Adrenal gland (tissue), 12 donors: Measurements from ENCODE around the gene KCNMA1. TPM values are rescaled to one million over a fixed set of nuclear protein-coding genes. Genes with fewer than 3 reads are reported as not detected.

ENCODE experiments used
- DNase-seq, 7 donors: peaks; one replicate each; pipeline ENCODE4 v3.0.0-alpha.2; 2019 to 2020
- H3K27ac ChIP-seq, 5 donors: fragments of 200-600 bp; sonication (generic) in 4 of 5; 1 replicate in 3 of 5; 2 replicates in 2 of 5; pipeline versions ENCODE4 v1.5.1 to v1.8.0; 2016 to 2020; ENCODE audit warnings: mild to moderate bottlenecking in 1 of 5
- H3K27me3 ChIP-seq: fragments of 200-600 bp; 2 replicates; pipeline ENCODE4 v1.8.0; 2021
- H3K36me3 ChIP-seq, 2 donors: fragments of 200-600 bp; replicated peaks in 1 of 2; 1 replicate in 1 of 2; 2 replicates in 1 of 2; pipeline versions ENCODE4 v1.5.1 to v1.8.0; 2018 to 2022
- H3K4me1 ChIP-seq, 2 donors: fragments of 200-600 bp; replicated peaks in 1 of 2; 1 replicate in 1 of 2; 2 replicates in 1 of 2; pipeline versions ENCODE4 v1.5.1 to v1.8.0; 2018 to 2021
- H3K4me3 ChIP-seq, 4 donors: fragments of 200-600 bp; sonication (generic) in 3 of 4; one replicate each; pipeline ENCODE4 v1.5.1; 2016 to 2018
- H3K9me3 ChIP-seq, 3 donors: fragments of 200-600 bp; sonication (generic) in 1 of 3; replicated peaks in 1 of 3; 1 replicate in 2 of 3; 2 replicates in 1 of 3; pipeline versions ENCODE4 v1.5.1 to v1.8.0; 2016 to 2021
- POLR2A ChIP-seq, 2 donors: fragments of 450-650 bp; IDR thresholded peaks; one replicate each; pipeline ENCODE4 v1.6.1; 2017; ENCODE audit warnings: antibody characterized with exemption in 2 of 2, mild to moderate bottlenecking in 2 of 2, moderate library complexity in 1 of 2
- WGBS, 4 donors: extraction: QIAGEN DNeasy Blood & Tissue Kit in 2 of 4; methylation state at CpG; one replicate each; pipeline versions ENCODE4 v1.1.5 to v1.1.7; 2013 to 2017; 5-methylcytosine and 5-hydroxymethylcytosine counted together
- intact Hi-C, 2 donors: fragments of 100-400 bp; cut with DNase I; formaldehyde crosslinking; loops; one replicate each; pipeline versions ENCODE4 v1.14.1 to v1.15.0; 2022 to 2023
- polyA plus RNA-seq, 3 donors: library from polyadenylated mRNA; stranded (reverse); fragments of 200-250 nt in 2 of 3; fragments of 350-450 nt in 1 of 3; fragmentation: Illumina TruSeq in 1 of 3; extraction: RNeasy Lipid Tissue Mini Kit (QIAGEN cat#74804) in 1 of 3; gene quantifications; one replicate each; pipeline ENCODE4 v1.2.3, GENCODE V29; 2013 to 2014
- total RNA-seq, 9 donors: library from RNA; depleted of rRNA in 4 of 9; stranded (reverse); fragments of >200 nt in 4 of 9; fragments of 120-200 nt in 1 of 9; fragmentation: NEBNext Ultra II Directional in 1 of 9; extraction: Animal tissue kit (Norgen Biotek cat#: 25700) in 1 of 9; gene quantifications; one replicate each; pipeline versions ENCODE4 v1.1.0 to v1.2.4, GENCODE V29; 2013 to 2023
- TF ChIP-seq, protein P1 (sequence below), 6 experiments: fragments of 450-650 bp in 4 of 6; fragments of 200-600 bp in 2 of 6; sonication (generic) in 1 of 6; IDR thresholded peaks; 1 replicate in 5 of 6; 2 replicates in 1 of 6; pipeline versions ENCODE4 v1.5.1 to v1.8.0; 2016 to 2021; ENCODE audit warnings: antibody characterized with exemption in 6 of 6, mild to moderate bottlenecking in 2 of 6, moderate library complexity in 1 of 6
- donor health status: healthy with polysubstance abuse.
- donor health status: Bipolar disorder and iron deficiency.
- donor health status: DM: yes; HTN: yes; CAD: no.
- donor health status: DM: no; HTN: no; CAD: no.
- donor health status: DM: no; HTN: no; CAD: no.
- donor health status: DM: yes; HTN: yes; CAD: no.

Gene KCNMA1
- total and polyA plus RNA-seq, 12 donors: 6.4 to 37.7 (median 13.4) TPM

DNA sequence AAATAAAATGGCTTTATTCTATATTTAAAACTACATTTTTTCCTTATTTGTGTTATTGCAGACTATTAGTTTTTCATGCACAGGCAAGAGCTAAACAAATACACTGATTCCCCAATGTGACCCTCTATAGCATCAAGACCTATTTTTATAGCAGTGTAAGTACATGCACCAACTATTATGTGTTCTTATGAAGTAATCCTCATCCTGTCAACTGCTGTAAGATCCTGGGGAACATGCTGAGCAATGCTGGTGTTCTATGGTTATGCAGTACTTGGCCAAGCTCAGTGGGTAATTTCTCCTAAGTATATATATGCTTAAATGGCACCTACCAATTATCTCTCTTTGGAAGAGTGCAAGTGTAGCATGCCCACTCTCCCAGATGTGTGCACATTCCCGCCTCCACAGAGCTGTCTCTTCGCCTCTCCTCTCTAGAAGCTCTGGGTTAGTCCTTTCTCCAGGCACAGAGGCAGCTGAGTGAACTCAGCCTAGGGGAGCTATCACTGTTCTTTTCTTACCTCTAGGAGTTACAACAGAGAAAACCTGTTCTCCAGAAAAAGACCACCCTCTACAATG lies 428.8 kb downstream of the KCNMA1 start:
- no peaks in the 10 kb centered on the region for H3K36me3 ChIP-seq
- no peak overlapping the region for H3K27ac ChIP-seq
- DNase-seq: no peak
- H3K4me3 ChIP-seq: no peak overlapping the region
- no peaks in the 10 kb centered on the region for H3K27me3 ChIP-seq
- no peaks in the 10 kb centered on the region for H3K9me3 ChIP-seq
- intact Hi-C loops: no loop called here
- no peaks in the 10 kb centered on the region for H3K4me1 ChIP-seq
- TF ChIP-seq, protein P1, sequence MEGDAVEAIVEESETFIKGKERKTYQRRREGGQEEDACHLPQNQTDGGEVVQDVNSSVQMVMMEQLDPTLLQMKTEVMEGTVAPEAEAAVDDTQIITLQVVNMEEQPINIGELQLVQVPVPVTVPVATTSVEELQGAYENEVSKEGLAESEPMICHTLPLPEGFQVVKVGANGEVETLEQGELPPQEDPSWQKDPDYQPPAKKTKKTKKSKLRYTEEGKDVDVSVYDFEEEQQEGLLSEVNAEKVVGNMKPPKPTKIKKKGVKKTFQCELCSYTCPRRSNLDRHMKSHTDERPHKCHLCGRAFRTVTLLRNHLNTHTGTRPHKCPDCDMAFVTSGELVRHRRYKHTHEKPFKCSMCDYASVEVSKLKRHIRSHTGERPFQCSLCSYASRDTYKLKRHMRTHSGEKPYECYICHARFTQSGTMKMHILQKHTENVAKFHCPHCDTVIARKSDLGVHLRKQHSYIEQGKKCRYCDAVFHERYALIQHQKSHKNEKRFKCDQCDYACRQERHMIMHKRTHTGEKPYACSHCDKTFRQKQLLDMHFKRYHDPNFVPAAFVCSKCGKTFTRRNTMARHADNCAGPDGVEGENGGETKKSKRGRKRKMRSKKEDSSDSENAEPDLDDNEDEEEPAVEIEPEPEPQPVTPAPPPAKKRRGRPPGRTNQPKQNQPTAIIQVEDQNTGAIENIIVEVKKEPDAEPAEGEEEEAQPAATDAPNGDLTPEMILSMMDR (IDR thresholded peaks at IDR 0.05): no peak
- no peak for TF ChIP-seq POLR2A (IDR thresholded peaks at IDR 0.05)
- 89 to 100% (median 97%) methylated on average over 2 of the region's 2 CpGs for WGBS, 4 donors

DNA sequence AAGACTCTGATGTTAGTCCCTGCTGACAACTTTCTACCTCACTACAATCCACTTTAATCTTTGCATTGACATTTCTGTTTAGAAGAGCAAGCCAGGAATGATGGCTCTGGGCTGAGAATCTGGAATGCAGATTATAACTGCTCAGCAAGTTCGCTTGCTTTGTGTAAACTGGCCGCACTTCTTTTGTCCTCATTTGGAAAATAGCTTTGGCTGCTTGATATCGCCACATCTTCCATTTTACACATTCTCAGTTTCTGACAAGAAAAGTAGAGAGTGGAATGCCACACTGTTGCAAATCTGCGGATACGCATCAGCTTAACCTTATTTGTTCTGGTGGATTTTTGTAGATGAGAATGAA lies 429.8 kb downstream of the KCNMA1 start:
- no peak overlapping the region for H3K27ac ChIP-seq
- intact Hi-C loops: no loop called here
- H3K9me3 ChIP-seq: no peaks in the 10 kb centered on the region

DNA sequence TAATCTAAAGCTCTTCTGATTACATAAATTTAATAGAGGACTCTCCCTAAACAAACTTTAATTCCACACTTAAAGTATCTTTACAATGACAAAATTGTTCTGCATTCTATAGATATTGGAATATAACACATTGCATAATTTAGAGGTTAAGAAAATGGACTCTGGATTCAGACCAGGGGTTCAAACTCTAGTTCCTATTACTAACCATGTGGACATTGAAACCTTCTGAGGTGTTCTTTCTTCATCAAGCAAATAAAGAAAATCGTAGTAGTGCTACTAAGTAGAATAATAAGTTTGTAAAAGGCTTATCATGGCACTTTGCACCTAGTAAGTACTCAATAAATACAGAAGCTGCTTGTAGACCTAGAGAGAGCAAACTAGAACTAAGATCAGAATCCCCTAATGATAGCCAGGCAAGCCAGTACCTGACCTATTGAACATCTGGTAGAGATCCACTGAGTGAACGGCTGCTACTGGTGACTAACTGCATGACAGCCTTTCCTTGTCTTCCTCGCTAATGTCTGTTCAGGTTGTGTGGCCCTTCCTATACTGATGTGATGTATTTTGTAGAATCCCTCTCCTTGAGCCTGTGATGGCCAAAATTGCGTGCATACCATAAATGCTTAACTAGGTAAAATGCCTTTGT lies 430.3 kb downstream of the KCNMA1 start:
- H3K27ac ChIP-seq: no peak overlapping the region
- H3K9me3 ChIP-seq: no peaks in the 10 kb centered on the region
- TF ChIP-seq, protein P1 (IDR thresholded peaks at IDR 0.05): no peak
- TF ChIP-seq POLR2A (IDR thresholded peaks at IDR 0.05): no peak
- no peaks in the 10 kb centered on the region for H3K27me3 ChIP-seq
- no peaks in the 10 kb centered on the region for H3K36me3 ChIP-seq
- intact Hi-C loops: no loop called here
- H3K4me3 ChIP-seq: no peak overlapping the region
- H3K4me1 ChIP-seq: no peaks in the 10 kb centered on the region
- no peak for DNase-seq
- WGBS, 4 donors: 87 to 92% (median 88%) methylated on average over 4 of the region's 4 CpGs

More for the DNA sequence above, 429.8 kb downstream of the KCNMA1 start:
- Histone ChIP-seq H3K4me1 (no peaks in the 10 kb centered on the region), H3K27me3 (no peaks in the 10 kb centered on the region), H3K4me3 (no peak overlapping the region), H3K36me3 (no peaks in the 10 kb centered on the region)
- WGBS, 4 donors: 75 to 88% (median 84%) methylated on average over 5 of the region's 5 CpGs
- TF ChIP-seq, protein P1 (IDR thresholded peaks at IDR 0.05): no peak
- no peak for TF ChIP-seq POLR2A (IDR thresholded peaks at IDR 0.05)
- no peak for DNase-seq

DNA sequence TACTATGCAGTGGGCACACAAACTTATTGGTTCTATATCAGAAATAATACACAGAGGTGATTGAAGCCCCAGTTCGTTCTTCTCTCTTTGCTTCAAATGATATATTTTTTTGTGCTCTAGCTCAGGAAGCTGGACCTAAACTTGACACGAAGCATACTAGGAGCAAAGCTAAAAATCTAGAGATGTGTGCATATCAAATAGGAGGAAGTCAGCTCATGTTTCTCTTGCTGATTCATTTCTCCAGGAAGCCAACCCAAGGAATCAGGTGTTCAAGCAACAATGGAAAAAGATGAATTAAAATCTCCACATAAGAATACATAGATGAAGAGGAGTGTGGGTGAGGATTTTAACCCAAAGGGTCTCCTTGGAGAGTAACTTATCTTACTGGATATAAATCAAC lies 432.5 kb downstream of the KCNMA1 start:
- intact Hi-C loops: no loop called here
- WGBS, 4 donors: 74 to 84% (median 78%) methylated on average over 2 of the region's 2 CpGs
- TF ChIP-seq, protein P1 (IDR thresholded peaks at IDR 0.05): no peak
- TF ChIP-seq POLR2A (IDR thresholded peaks at IDR 0.05): no peak
- Histone ChIP-seq H3K9me3 (no peaks in the 10 kb centered on the region), H3K4me3 (no peak overlapping the region), H3K27ac (no peak overlapping the region), H3K4me1 (no peaks in the 10 kb centered on the region), H3K27me3 (no peaks in the 10 kb centered on the region), H3K36me3 (no peaks in the 10 kb centered on the region)
- no peak for DNase-seq
